HL-60 (cell line): ENCODE data around the gene COX10.

Source experiments
- CTCF ChIP-seq: IDR thresholded peaks from one replicate; pipeline ENCODE4 v1.5.1; 2011; ENCODE audit warnings: low read length, control low read depth, inconsistent platforms; ENCODE audit not compliant: insufficient read depth
- GABPA ChIP-seq: IDR thresholded peaks from 2 replicates; pipeline ENCODE4 v1.6.1; 2012; ENCODE audit warnings: low read depth
- POLR2AphosphoS5 ChIP-seq: IDR thresholded peaks from 2 replicates; pipeline ENCODE4 v1.6.1; 2012; ENCODE audit warnings: low read depth
- SPI1 ChIP-seq: IDR thresholded peaks from 2 replicates; pipeline ENCODE4 v1.6.1; 2012; ENCODE audit warnings: low read depth, mild to moderate bottlenecking, borderline replicate concordance

DNA sequence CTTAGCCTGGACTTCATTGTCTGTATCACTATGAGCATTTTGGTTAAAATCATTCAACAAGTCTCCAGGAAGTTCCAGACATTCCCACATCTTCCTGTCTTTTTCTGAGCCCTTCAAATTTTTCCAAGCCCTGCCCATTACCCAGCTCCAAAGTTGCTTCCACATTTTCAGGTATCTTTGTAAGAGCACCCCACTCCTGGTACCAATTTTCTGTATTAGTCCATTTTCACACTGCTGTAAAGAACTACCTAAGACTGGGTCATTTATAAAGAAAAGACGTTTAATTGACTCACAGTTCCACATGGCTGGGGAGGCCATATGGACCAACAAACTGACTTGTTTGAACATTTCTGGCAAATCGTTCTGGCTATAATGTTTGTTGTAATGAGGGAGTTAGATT lies 100.0 kb downstream of the COX10 start:
- no peak for TF ChIP-seq CTCF
- no peak for TF ChIP-seq GABPA
- no peak for TF ChIP-seq SPI1
- TF ChIP-seq POLR2AphosphoS5: no peak
